Esophagus muscularis mucosa (tissue), 4 donors: Measurements from ENCODE around the gene SETD7.

Experiments
- EP300 ChIP-seq: sonication (generic); formaldehyde crosslinking; IDR thresholded peaks from one replicate; pipeline ENCODE4 v1.6.1; 2017; ENCODE audit warnings: antibody characterized with exemption
- POLR2A ChIP-seq: fragments of 450-650 bp; IDR thresholded peaks from one replicate; pipeline ENCODE4 v1.6.1; 2017; ENCODE audit warnings: antibody characterized with exemption, moderate library complexity, mild to moderate bottlenecking, low read depth
- POLR2AphosphoS5 ChIP-seq, 2 donors: sonication (generic); formaldehyde crosslinking; IDR thresholded peaks; one replicate each; pipeline ENCODE4 v1.6.1; 2017; ENCODE audit warnings: antibody characterized with exemption in 2 of 2
- TF ChIP-seq, protein P1 (sequence below), 3 experiments: fragments of 200-600 bp in 2 of 3; fragments of 450-650 bp in 1 of 3; sonication (generic) in 2 of 3; IDR thresholded peaks; one replicate each; pipeline ENCODE4 v1.5.1; 2017 to 2019; ENCODE audit warnings: antibody characterized with exemption in 3 of 3, mild to moderate bottlenecking in 2 of 3, moderate library complexity in 1 of 3

DNA sequence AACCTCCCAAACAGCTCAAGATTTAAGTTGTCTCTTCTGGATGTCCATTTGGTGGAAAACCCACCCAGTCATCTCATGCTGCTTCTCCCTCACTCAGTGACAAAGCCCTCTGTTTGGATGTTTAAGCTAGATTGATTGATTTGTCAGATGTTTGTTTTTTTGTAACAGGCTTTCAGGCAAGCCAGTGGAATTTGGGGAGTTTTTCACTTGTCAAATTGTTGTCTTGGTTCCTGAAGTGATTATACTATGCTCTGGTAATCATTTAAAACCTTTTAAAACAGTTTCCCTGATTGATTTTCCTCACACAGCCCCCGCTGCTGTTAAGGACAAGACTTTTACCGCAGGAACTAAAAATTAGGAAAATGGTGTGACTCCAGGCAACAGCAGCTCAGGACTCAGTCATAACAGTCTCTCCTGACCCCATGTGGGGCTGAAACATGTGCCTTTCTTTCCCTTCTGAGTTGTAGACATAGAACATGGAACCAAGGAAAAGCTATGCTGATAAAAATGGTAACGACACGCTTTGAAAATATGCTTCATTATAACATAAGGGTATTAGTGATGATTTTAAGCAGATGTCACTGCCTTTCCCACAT, 40.8 kb upstream of the SETD7 start:
- TF ChIP-seq POLR2AphosphoS5 (IDR thresholded peaks at IDR 0.05) (no peak), POLR2A (no peak), EP300 (no peak)
- TF ChIP-seq, protein P1, sequence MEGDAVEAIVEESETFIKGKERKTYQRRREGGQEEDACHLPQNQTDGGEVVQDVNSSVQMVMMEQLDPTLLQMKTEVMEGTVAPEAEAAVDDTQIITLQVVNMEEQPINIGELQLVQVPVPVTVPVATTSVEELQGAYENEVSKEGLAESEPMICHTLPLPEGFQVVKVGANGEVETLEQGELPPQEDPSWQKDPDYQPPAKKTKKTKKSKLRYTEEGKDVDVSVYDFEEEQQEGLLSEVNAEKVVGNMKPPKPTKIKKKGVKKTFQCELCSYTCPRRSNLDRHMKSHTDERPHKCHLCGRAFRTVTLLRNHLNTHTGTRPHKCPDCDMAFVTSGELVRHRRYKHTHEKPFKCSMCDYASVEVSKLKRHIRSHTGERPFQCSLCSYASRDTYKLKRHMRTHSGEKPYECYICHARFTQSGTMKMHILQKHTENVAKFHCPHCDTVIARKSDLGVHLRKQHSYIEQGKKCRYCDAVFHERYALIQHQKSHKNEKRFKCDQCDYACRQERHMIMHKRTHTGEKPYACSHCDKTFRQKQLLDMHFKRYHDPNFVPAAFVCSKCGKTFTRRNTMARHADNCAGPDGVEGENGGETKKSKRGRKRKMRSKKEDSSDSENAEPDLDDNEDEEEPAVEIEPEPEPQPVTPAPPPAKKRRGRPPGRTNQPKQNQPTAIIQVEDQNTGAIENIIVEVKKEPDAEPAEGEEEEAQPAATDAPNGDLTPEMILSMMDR (IDR thresholded peaks at IDR 0.05) = no peak
